BE2C (cell line): Measurements from ENCODE around the gene GTF3C1.
"Not testable (repeated sequence)": the region's sequence is repeated elsewhere in the genome, so short reads cannot be mapped to it uniquely, and the experiment has no call there.

Source experiments
- DNase-seq: peaks from one replicate; pipeline ENCODE4 v3.0.0-alpha.2; 2020
- H3K27me3 ChIP-seq: fragments of 250-450 bp; sonication (Bioruptor Pico); 2 replicates; pipeline ENCODE4 v1.5.1; 2020; ENCODE audit warnings: mild to moderate bottlenecking
- H3K36me3 ChIP-seq: fragments of 250-450 bp; sonication (Bioruptor Pico); 2 replicates; pipeline ENCODE4 v1.5.1; 2020; ENCODE audit warnings: mild to moderate bottlenecking
- H3K4me1 ChIP-seq: fragments of 250-450 bp; sonication (Bioruptor Pico); 2 replicates; pipeline ENCODE4 v1.5.1; 2020
- H3K4me3 ChIP-seq: 2 replicates; pipeline ENCODE4 v1.5.1; 2011; ENCODE audit warnings: low read depth, low read length
- H3K9me3 ChIP-seq: fragments of 250-450 bp; sonication (Bioruptor Pico); 2 replicates; pipeline ENCODE4 v1.5.1; 2020
- CTCF ChIP-seq: IDR thresholded peaks from 2 replicates; pipeline ENCODE4 v1.5.1; 2012; ENCODE audit warnings: mild to moderate bottlenecking, low read depth, low read length

The GTF3C1 gene

DNA sequence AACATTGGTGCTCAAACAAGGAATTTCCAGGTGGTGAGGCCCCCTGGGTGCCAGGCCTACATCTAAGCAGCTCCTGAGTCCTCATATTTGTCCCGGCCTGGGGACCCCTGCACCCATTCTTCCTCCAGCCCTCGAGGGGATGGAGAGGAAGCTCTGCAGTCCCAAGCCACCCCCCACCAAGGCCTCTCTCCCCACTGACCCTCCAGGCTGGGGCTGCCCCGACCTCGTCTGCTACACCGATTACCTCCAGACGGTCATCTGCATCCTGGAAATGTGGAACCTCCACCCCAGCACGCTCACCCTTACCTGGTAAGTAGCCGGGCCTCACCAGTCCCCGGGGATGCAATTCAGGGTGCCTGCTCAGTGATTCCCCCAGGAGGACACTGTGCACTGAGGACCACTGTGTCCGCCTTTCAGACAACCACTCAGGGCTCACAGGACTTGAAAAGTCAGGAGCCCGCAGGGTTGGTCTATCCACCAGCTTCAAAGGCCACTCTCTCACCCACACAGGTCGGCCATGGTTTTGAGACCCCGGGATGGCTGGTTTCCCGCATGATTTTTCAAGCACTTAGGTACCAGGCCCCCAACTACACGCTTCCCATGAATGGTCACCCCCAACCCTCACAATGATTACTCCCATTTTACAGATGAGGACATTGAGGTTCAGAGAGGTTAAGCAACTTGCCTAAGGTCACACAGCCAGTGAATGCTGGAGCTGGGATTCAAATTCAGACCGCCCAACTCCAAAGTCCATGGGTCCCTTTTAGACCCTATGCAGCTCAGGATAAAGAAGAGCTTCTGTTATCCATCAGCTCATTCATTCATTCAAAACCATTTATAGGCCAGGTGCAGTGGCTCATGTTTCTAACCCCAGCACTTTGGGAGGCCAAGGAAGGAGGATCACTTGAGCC, 115.3 kb downstream of the GTF3C1 start:
- no peaks in the 10 kb centered on the region for H3K36me3 ChIP-seq
- no peak overlapping the region for H3K4me3 ChIP-seq

GRCh38 chr16:27433636-27434035, 116.1 kb downstream of the GTF3C1 start:
- Histone ChIP-seq H3K36me3 (no peaks in the 10 kb centered on the region), H3K27me3 (peaks cover 2% of the 10 kb centered on the region; the same call in 1 of the 2 replicates), H3K4me3 (no peak overlapping the region), H3K4me1 (no peaks in the 10 kb centered on the region), H3K9me3 (no peaks in the 10 kb centered on the region)
- no peak for DNase-seq
- TF ChIP-seq CTCF = no peak

More for the DNA sequence above, 115.3 kb downstream of the GTF3C1 start:
- no peak for TF ChIP-seq CTCF
- Histone ChIP-seq H3K27me3 (peaks cover 2% of the 10 kb centered on the region; the same call in 1 of the 2 replicates), H3K4me1 (no peaks in the 10 kb centered on the region), H3K9me3 (no peaks in the 10 kb centered on the region)
- no peak for DNase-seq

- H3K4me1 ChIP-seq, H3K4me3 ChIP-seq, DNase-seq, H3K9me3 ChIP-seq, H3K27me3 ChIP-seq, H3K36me3 ChIP-seq: not testable (repeated sequence)
Observed at GRCh38 chr16:27433191-27433590, 116.5 kb downstream of the GTF3C1 start.

- no peak for DNase-seq
- peaks cover 2% of the 10 kb centered on the region; the same call in 1 of the 2 replicates for H3K27me3 ChIP-seq
- H3K9me3 ChIP-seq = no peaks in the 10 kb centered on the region
- H3K4me3 ChIP-seq = no peak overlapping the region
- no peaks in the 10 kb centered on the region for H3K4me1 ChIP-seq
- TF ChIP-seq CTCF = no peak
- H3K36me3 ChIP-seq = no peaks in the 10 kb centered on the region
Observed at GRCh38 chr16:27432558-27432957, 117.2 kb downstream of the GTF3C1 start.

DNA sequence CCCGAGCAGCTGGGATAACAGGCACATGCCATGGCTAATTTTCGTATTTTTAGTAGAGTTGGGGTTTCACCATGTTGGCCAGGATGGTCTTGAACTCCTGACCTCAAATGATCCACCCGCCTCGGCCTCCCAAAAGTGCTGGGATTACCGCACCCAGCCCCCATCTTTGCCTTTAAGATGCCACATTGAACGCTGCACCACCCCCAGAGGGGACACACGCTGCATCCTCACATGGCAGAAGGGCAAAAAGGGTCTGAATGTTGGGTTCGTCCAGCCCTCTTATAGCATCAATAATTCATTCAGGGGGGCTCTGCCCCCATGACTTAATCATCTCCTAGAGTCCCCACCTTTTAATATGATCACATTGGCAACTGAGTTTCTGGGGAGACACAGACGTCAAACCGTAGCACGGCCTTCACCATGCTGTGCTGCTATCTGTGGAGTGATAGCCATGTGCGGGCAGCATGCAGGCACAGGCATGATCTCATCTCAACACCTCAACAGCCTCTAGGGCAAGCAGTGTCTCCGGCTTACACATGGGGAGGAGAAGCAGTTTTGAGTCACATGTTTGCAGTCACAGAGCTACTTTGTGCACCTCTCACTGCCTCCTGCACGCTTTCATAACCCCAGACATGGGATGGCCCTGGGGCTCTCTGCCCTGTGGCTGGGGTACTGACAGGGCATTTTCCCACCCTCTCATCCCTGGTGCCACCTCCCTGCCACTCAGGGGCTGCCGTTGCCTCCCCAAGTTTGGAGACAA, 117.8 kb downstream of the GTF3C1 start:
- Histone ChIP-seq H3K4me3 (no peak overlapping the region), H3K36me3 (no peaks in the 10 kb centered on the region), H3K4me1 (no peaks in the 10 kb centered on the region), H3K9me3 (no peaks in the 10 kb centered on the region), H3K27me3 (peaks cover 2% of the 10 kb centered on the region; the same call in 1 of the 2 replicates)
- DNase-seq = no peak
- TF ChIP-seq CTCF = no peak

GRCh38 chr16:27430923-27431484, 118.7 kb downstream of the GTF3C1 start:
- no peaks in the 10 kb centered on the region for H3K4me1 ChIP-seq
- DNase-seq = no peak
- H3K4me3 ChIP-seq = no peak overlapping the region
- TF ChIP-seq CTCF = no peak
- H3K27me3 ChIP-seq = peaks cover 2% of the 10 kb centered on the region; the same call in 1 of the 2 replicates
- no peaks in the 10 kb centered on the region for H3K36me3 ChIP-seq
- no peaks in the 10 kb centered on the region for H3K9me3 ChIP-seq
